Stimulated activated CD4-positive, alpha-beta T cell treated with anti-CD3 and anti-CD28 coated beads, Interleukin-1b, Interleukin-23, amount 100 ng/mL, for 4 hours (primary cell): ENCODE measurements around the gene SLC35F3.

Source experiments
- DNase-seq, 2 donors: peaks; one replicate each; pipeline ENCODE4 v3.0.0-alpha.2; 2020; ENCODE audit warnings: low read depth in 2 of 2

Gene SLC35F3

DNA sequence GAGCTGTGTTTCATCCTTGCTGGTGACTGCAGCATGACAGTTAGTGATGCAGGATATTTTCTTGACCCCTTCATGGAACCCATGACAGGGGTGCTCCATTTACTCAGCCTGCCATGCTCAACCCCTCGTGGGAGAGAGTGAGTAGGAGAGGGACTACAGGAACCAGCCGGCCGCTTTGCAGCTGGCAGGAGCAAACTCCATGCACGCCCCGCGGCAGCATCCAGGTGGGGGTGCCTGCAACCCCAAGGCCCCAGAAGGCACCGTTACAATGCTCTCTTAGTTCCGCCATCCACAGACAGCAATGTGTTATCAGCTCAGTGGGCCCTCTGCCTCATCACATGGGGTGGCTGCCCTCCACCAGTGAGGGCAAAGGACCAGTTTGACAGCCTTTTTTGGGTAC lies 135.1 kb downstream of the SLC35F3 start:
- no peak for DNase-seq

DNA sequence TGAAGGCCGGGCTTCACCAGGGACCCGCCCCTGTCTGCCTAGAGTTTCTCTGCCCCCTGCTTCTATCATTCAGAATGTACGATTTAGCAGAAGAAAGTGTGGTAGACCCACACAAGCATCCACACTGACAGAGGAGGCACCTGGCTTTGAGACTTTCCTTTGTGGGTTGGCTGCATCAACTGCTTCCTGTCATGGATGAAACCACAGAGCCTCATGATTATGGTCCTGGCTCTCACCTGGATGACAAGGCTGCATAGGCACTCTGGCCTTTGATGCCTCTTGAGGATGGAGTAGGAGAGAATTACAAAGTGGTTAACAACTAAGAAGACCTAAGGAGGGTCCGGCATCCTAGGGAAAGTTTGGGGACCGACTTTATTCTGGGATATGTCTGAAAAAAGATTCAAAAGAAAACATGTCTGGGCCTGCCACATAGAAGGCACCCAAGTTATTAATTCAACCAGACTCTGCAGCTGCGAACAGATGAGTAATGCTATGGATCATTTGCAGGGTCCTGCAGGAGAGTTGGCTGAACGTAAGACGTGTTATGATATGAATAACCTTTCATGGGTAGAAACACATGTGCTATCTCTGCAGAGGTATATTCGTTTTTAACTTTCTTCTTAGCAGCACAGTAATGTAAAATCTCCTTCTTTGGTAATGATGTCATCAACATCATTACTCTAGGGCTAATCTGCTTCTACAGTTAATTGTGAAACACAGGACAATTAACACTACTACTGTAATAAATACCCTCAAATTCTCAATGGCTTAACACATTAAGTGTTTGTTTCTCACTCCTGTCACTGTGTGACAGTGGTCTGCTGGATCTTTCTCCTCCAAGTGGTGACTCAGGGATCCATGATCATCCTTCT lies 136.2 kb downstream of the SLC35F3 start:
- DNase-seq: no peak

DNA sequence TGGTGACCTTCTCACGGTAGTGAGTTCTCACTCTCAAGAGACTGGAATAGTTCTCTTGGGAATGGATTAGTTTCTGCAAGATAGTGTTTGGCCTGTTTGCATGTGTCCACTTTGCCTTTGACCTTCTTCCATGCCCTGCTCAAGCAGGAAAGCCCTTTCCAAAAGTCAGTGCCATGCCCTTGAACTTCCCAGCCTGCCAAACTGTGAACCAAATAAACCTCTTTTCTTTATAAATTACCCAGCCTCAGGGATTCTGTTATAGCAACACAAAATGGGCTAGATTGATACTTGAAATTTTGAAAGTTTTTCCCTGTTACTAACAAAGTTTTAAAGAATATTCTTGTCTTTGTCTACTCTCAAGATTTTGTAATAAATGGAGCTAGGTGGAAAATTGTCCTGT lies 139.6 kb downstream of the SLC35F3 start:
- DNase-seq: no peak

DNA sequence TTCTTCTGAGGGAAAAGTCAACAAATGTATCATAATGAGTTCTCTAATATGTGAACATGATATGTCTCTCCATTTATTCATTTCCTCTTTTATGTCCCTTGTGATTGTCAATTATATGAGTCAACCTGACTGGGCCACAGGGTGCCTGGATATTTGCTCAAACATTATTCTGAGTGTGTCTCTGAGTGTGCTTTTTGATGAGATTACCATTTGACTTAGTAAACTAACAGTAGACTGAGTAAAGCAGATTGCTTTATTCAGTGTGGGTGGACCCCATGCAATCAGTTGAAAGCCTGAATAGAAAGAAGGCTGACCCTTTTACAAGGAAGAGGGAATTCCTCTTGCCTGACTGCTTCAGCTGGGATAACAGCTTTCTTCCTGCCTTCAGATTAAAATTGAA lies 142.6 kb downstream of the SLC35F3 start:
- no peak for DNase-seq

DNA sequence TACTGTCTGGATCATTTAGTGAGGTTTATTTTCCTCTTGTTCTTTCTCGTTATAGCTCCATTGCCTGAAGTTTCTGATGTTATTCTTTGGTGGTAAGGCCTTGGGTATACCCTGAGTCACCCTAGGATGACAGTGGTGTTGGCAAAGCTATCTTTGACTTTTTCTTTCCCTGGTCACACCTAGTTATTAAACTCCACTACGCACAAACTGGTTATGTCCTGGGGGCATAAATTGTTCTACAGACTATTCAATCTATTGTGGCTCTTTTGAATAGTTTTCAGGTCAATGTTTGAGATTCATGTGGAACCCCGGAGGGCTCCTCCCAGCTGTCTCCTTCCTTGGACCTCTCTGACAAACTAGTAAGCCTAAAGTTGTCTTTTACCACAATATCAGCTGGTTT lies 157.7 kb downstream of the SLC35F3 start:
- DNase-seq: no peak

DNA sequence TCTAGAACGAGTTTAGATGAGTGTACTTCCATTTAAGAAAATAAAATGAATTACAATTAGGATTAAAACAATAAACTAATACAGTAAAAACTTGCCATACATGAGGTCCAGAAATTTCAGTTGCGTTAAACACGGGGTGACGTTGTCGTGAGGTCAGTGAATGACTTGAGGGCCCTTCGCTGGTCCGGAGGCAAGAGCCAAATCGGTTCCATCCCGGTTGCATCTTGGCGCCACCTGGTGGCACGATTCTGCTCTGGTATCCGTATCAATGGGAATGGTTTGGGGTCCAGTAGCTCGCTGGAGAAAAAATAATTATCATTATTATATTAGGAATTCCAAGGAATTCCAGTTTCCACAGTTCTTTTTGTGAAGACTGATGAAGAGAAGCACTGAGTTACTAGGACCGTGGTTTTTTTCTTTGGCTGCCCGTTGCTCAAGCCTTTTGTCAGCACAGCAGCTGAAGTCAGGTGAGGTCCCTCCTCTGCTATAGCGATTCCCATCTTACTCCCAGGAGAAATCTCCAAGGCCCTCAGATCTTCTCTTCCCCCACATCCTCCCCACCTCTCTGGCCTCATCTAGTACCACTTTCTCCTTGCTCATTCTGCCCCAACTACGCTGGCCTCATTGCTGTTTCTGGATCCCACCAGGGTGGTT lies 161.4 kb downstream of the SLC35F3 start:
- DNase-seq: peak; percentile 50 to 66

DNA sequence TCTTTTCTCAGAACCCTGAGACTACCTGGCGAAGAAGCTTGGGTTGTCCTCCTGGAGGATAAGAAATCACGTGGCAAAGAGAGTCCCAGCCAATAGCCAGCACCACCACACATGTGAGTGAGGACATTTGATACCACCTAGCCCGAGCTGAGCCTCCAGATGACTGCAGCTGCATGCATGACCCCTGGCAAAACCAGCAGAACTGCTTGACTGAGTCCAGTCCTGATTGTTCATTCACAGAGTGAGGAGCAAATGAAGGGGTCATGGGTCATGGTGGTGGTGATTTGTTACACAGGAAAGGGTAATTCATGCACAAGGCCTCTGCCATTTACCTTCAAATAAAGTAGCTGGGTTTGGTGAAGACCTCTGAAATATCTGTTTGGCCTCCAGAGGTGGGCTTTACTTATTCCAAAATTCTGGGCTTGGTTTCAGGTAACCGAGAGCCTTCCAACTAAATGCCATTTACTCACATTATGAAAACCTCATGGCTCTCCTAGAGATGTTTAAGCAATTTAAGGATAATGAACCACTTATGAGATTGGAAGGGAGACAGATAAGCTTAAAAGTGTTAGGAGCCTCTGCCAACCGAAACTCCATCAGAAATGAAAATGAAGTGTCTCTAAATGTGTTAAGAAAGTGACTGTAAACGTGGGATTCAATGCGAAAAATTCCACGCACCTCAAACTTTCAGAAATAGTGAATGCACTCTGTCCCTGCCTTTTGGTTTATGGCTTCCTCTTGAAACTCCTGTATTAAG lies 163.3 kb downstream of the SLC35F3 start:
- no peak for DNase-seq

DNA sequence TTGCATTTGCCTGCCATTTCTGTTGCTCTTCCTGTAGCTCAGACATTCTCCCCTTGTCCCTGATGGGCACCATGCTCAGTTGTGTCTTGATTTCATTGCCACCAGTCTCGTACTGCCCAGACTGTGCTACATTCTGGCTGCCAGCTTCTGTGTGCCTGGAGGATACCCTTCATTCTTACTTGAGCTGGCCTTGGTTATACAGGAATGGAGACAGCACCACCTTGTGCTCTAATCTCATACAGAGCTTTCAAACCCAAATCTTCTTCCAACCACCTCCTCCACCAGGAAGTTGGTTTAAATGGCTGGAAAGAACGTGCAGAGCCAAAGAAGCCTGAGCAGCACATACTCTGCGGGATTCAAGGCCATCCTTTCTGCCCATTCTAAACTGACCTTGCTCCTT lies 165.3 kb downstream of the SLC35F3 start:
- no peak for DNase-seq

DNA sequence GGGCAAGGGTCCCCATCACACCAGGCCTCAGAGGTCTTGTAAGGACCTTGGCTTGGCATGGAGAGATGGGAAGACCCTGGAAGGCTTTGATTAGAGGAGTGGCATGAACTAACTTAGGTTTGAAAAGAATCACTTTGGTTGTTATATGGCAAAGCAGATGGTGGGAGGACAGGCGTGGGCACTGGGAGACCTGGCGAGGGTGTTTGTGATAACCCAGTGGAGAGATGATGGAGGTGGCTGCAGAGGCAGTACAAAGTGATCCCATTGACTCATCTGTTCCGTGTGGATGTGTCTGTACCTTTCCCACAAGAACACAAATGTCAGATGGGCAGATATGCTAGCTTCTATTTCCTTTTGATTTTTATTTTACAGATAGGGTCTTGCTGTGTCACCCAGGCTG lies 168.3 kb downstream of the SLC35F3 start:
- DNase-seq: no peak

DNA sequence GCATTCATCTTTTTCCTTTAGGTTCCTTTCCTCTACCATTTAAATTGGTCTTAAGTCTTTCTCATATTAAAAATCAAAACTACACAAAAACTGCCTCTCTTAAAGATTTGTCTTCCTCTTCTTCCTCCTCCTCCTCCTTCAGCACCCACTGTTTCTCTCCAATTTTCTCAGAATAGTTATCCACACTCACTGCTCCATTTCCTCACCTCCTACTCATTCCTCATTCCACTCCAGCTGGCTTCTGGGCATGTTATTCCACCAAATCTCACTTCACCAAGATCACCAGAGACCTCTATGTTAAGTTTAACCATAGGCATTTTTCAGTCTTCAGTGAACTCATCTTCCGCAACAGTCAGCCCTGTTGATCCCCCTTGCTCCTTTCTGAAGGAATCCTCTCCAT lies 173.7 kb downstream of the SLC35F3 start:
- DNase-seq: no peak

DNA sequence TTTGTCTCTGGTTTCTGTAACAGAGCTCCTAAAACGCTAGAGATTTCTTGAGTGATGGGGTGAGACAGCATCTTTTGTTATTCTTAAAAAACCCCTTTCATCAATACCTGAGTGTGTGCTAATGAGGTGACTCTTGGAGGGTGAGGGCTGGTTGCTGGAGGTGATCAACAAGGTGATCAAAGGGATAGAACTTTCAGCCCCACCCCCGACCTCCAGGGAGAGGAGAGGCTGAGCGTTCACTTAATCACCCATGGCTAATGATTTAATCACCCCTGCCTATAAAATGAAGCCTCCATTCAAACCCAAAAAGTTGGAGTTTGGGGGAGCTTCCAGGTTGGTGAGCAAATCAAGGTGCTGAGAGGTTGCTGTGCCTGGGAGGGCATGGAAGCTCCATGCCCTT lies 175.4 kb downstream of the SLC35F3 start:
- no peak for DNase-seq

DNA sequence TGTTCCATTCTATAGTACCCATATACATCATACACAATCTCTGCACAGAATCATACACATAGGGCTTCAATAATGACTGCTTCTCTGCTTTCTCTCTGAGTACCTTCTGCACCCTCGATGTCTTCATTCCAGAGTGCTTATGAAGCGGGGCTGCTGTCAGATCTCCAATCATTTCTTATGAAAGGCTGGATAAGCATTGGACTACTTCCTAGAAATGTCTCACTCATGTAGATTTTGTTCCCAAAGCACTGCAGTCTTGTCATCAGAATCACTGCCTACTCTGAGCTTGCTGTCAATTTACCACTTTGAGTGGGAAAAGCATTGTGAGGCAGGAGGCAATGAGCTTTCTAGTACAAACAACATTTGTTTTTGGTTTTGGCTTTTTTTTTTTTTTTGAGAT lies 179.0 kb downstream of the SLC35F3 start:
- no peak for DNase-seq

DNA sequence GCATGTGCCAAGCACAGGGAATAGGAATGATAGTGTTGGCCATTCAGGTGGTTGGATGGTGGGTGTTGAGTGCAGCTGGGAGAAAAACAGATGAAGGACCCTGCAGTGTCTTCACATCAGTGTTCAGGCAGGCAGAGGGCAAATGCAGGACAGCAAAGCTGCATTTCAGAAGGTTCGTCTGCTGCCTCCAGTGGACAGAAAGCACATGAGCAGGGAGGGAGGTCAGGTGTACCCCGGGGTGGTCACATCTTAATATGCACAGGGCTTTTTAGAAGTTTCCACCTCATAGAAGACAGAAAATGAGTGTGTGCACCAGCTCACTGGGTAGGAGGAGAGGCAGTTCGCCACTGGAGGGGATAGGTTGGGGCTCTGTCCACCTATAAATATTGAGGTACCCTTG lies 184.9 kb downstream of the SLC35F3 start:
- DNase-seq: no peak

DNA sequence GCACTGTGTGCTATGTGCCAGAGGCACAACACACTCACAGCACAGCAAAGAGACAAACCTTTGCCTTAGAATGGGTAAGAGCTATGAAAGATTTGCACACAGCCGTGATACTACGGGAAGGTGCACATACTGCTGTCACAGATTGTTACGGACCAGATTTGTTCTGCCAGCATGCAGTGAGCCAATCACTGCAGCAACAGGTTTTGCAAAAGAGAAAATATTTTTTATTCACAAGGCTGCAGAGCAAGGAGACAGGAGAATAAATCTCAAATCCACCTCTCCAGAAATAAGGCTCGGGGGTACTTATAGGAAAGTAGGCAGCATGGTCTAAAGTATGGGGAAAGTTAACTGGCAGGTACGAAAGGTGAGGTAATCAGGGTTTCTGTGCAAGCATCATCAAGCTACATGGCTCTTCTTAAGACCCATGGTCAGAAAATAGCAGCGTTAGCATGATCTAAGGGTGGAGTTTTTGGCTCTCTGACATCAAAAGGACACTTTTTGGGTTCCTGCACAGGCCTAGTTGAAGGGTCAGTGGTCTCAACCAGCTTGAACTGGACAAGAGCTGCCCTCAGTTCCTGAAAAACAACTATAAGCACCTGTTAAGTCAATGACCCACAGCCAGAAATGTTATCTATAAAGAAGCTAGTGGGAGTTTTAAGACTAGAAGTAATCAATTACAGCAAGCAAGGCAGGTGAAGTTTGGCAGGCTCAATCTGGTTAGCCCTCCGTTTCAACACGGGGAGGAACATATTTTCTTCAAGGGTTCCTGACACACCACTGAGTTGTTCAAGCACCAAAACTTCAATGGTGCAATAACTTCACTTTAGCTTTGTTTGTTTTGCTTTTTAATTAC lies 186.0 kb downstream of the SLC35F3 start:
- DNase-seq: no peak

DNA sequence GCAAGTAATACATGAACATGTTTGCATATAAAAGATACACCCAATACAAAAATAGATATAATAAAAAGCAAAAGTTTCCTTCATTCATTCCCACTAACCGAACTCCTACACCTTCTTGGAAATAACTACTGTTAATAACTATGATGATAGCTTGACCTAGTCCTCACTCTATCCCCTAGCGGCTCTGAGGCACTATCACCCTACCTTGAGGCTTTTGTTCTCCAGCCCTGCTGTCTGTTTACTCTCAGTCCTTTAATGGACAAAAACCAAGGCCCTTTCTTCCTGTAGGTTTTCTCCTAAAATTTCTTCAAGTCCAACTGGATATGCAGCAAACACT lies 186.6 kb downstream of the SLC35F3 start:
- no peak for DNase-seq

DNA sequence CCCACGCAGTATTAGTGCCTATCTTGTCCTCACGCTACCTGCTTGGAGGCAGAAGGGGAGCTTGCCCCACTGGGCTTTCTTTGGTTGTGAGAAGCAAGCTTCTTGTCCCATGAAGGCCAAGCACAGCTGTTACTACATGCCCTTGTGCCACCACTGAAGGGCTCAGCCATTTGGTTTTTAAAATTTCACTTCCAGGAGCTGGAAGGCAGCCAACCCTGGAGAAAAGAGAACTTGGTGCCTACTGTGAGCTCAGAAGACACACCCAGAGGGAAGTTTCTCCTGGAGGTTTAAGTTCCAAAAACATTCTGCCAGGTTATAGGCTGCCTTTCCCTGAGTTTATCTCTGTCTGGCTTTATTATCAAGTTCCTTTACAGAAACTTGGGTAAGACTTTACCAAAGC lies 187.4 kb downstream of the SLC35F3 start:
- no peak for DNase-seq

DNA sequence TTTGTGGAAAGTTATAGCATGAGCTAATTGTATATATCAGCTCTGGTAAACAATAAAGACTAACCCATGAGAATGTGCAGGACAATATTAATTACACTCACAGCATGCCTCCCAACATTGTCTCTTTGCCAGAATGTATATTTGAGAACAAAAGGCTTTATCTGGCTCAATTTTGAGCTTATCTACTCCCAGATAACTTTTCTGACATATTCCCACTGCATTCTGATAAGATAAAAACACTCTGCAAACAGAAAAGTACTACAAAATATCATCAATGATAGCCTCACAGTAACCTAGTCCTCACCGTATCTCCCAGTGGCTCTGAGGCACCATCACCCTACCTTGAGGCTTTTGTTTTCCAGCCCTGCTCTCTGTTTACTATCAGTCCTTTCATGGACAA lies 188.6 kb downstream of the SLC35F3 start:
- no peak for DNase-seq

DNA sequence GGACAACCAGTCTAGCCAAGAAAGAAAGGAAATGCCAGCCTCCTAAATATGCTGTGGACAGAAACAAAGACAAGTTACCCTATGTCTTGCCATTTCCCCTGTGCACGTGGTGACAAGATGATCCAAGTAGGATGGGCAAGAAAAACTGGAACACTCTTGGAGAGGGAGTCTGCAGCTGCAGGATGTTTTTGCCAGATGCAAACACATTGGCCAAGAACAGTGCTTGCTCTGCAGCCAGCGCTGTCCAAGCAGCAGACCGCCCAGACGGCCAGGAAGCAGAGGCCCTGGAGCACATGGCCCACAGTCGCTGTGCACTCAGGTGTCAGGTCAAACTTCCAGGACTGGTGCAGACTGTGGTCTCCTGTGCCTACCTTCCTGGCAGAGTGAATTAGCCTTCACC lies 189.3 kb downstream of the SLC35F3 start:
- no peak for DNase-seq

DNA sequence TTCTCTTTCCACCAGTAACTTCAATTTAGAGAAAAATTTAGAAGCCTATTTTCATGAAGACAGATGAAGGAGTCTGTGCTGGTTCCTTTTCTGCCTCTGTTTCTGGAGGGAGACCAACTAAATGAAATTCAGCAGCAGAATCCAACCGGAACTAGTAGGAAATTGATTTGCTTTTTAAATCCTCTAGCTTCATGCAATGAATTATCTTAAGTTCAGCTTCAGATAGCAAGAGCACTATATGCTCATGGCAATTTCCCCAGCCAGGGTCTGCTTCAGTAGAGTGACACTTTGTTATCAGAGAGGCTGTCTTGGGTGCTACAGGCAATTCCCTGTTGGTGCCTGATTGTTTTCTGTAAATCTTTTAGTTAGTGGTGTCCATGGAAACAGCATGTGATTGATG lies 189.7 kb downstream of the SLC35F3 start:
- no peak for DNase-seq

DNA sequence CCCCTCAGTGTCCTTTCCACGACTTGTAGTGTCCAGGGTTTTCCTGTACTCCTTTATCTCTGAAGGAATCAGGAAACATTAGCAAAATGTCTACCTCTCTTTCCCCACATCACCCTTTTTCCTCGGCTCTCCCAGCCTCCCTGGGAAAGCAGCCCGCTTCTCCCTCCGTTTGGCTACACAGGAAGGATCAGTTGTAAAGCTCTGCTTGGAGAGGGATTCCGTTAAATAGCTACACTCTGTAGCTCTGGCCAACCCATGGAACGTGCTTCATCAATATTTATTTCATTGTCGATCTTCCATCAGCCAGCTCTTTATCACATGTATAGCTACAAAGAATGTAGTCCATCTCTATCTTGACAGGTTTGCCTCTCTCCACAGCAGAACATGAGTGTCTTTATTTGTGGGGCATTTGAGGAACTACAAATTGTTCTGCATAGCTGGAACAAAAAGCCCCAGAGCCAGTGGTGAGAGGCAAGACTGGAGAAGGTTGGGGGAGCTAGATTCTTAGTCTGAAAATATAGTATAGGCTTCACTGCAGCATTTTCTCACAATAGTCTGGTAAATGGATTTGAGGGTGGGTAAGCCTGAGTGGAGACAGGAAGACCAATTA lies 191.8 kb downstream of the SLC35F3 start:
- DNase-seq: no peak

DNA sequence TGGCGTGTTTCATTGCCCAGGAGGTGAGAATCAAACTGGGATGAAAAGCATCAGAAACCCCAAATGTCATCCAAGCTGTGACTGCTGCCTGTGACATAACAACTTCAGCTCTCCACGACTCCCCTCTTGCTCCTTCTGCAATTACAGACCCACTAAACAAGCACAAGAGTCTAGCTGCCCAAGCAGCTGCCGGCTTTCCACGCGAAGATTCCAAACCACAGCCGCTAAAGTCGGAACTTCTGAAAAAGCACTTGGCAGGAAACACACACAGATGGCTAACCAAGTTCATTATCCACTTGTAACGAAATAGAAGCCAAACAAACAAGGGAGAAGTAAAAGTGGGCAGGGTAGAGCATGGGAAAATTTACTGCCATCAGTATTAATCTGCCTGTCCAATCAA lies 198.1 kb downstream of the SLC35F3 start:
- DNase-seq: no peak

DNA sequence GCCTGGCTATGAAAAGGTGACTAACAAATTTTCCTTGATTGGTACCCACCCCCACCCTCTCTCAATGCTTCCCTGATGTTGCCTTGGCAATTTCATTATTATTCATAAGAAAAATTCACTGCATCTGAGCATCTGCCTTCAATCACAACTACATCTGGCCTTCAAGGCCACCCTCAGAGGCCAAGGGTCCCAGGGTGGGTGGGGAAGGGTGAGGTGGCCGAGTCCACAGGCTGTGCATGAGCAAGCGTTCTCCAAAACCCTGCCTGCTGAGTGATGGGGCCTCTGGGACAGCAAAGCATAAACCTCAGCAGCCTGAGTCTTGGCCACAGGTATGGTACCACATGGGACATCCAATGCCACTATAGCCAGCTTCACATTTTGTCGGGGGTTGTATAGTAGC lies 198.7 kb downstream of the SLC35F3 start:
- DNase-seq: no peak
